Ishikawa (cell line): ENCODE data around the gene ITGA11.

Experiments
- CEBPB ChIP-seq: IDR thresholded peaks from 2 replicates; pipeline ENCODE4 v1.6.1; 2012
- CREB1 ChIP-seq: IDR thresholded peaks from 2 replicates; pipeline ENCODE4 v1.6.1; 2012; ENCODE audit warnings: low read depth
- EGR1 ChIP-seq: IDR thresholded peaks from 2 replicates; pipeline ENCODE4 v1.6.1; 2012
- EP300 ChIP-seq: IDR thresholded peaks from 2 replicates; pipeline ENCODE4 v1.6.1; 2012; ENCODE audit warnings: borderline replicate concordance
- FOXM1 ChIP-seq: IDR thresholded peaks from 2 replicates; pipeline ENCODE4 v1.6.1; 2012; ENCODE audit warnings: low read depth, borderline replicate concordance
- NFIC ChIP-seq: IDR thresholded peaks from 2 replicates; pipeline ENCODE4 v1.6.1; 2012
- RAD21 ChIP-seq: IDR thresholded peaks from 2 replicates; pipeline ENCODE4 v1.6.1; 2012; ENCODE audit warnings: low read depth
- TAF1 ChIP-seq: IDR thresholded peaks from 2 replicates; pipeline ENCODE4 v1.6.1; 2012; ENCODE audit warnings: low read depth, mild to moderate bottlenecking
- TCF12 ChIP-seq: IDR thresholded peaks from 2 replicates; pipeline ENCODE4 v1.6.1; 2012; ENCODE audit warnings: low read depth
- TEAD4 ChIP-seq: IDR thresholded peaks from 2 replicates; pipeline ENCODE4 v1.6.1; 2012
- YY1 ChIP-seq: IDR thresholded peaks from 2 replicates; pipeline ENCODE4 v1.6.1; 2012; ENCODE audit warnings: low read depth
- ZBTB7A ChIP-seq: IDR thresholded peaks from 2 replicates; pipeline ENCODE4 v1.6.1; 2012; ENCODE audit warnings: low read depth
- TF ChIP-seq, protein P1 (sequence below): IDR thresholded peaks from 2 replicates; pipeline ENCODE4 v1.6.1; 2012
- TF ChIP-seq, protein P2 (sequence below): IDR thresholded peaks from 2 replicates; pipeline ENCODE4 v1.6.1; 2012
- TF ChIP-seq, protein P3 (sequence below): IDR thresholded peaks from 2 replicates; pipeline ENCODE4 v1.6.1; 2012; ENCODE audit warnings: low read depth, mild to moderate bottlenecking

The ITGA11 gene

DNA sequence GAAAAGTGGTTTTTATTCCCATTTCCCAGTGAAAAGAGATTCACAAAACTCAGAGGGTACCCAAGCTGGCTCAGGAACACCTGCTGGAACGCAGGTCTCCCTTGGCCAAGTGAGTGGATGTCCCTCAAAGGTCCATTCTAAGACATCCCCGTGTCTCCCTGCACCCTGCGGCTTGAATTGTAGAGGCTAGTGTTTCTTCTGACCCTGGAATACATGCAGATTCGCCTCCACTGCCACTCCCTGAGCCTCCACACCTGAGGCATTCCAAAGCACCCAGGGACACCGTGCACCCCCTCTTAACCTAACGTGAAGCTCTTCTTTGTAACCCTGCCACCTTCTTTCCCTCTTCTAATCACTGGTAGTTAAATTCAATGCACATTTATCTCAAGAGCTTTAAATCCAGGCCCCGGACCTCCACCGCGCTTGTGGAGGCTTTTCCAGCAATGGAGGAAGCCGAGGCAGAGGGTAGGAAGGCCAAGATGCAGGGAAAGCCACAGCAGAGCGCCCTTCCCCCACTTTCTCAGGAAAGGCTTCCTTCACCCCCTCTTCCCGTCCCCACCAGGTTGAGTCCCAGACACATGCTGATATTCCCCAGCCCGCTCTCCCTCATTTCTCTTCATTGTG, 590 bp upstream of the ITGA11 start:
- TF ChIP-seq, protein P1, sequence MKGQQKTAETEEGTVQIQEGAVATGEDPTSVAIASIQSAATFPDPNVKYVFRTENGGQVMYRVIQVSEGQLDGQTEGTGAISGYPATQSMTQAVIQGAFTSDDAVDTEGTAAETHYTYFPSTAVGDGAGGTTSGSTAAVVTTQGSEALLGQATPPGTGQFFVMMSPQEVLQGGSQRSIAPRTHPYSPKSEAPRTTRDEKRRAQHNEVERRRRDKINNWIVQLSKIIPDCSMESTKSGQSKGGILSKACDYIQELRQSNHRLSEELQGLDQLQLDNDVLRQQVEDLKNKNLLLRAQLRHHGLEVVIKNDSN = no peak
- no peak for TF ChIP-seq TCF12
- TF ChIP-seq NFIC = no peak; the same call in 1 of the 2 replicates
- TF ChIP-seq CREB1 = no peak
- TF ChIP-seq YY1 = no peak
- TF ChIP-seq, protein P2, sequence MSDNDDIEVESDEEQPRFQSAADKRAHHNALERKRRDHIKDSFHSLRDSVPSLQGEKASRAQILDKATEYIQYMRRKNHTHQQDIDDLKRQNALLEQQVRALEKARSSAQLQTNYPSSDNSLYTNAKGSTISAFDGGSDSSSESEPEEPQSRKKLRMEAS = no peak
- no peak for TF ChIP-seq ZBTB7A

DNA sequence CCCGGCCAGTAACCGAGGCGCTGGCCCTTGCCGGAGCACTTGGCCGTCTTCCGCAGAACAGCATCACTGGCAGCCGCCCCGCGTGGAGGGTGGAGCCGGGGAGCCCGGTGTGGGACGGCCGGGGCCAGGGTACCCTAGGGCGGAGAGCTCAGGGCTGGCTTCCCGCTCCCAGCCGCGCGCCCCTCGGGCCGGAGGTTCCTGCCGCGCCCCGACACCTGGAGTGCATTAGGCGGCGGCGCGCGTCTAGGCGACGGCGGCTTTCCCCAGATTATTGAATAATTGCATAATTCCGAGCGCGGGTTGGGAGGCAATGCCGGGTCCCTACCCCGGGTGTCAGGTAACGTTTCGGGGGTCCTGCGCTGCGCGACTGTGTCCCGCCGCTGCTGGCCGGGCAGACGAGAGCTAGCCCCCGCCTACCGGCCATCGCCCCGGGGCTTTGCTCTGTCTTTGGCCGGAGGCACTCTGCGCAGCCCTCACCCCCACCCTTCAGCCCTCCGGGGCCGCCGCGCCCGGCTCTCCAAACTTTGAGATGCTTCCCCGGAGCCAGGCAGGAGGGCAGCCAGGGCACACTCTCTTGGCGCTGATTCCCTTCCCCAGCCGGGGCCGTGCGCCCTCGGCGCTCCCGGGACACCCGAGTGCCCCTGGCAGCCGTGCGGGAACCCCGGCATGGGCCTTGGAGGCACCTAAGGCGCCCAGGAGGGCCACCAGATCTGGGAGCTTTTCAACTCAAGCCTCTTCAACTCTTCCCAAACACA, 749 bp downstream of the ITGA11 start:
- TF ChIP-seq NFIC (no peak), ZBTB7A (no peak), RAD21 (no peak), TAF1 (no peak), CEBPB (no peak), CREB1 (no peak), EGR1 (no peak), TCF12 (no peak), FOXM1 (no peak), TEAD4 (no peak), YY1 (no peak)
- TF ChIP-seq, protein P2 = no peak
- TF ChIP-seq, protein P3, sequence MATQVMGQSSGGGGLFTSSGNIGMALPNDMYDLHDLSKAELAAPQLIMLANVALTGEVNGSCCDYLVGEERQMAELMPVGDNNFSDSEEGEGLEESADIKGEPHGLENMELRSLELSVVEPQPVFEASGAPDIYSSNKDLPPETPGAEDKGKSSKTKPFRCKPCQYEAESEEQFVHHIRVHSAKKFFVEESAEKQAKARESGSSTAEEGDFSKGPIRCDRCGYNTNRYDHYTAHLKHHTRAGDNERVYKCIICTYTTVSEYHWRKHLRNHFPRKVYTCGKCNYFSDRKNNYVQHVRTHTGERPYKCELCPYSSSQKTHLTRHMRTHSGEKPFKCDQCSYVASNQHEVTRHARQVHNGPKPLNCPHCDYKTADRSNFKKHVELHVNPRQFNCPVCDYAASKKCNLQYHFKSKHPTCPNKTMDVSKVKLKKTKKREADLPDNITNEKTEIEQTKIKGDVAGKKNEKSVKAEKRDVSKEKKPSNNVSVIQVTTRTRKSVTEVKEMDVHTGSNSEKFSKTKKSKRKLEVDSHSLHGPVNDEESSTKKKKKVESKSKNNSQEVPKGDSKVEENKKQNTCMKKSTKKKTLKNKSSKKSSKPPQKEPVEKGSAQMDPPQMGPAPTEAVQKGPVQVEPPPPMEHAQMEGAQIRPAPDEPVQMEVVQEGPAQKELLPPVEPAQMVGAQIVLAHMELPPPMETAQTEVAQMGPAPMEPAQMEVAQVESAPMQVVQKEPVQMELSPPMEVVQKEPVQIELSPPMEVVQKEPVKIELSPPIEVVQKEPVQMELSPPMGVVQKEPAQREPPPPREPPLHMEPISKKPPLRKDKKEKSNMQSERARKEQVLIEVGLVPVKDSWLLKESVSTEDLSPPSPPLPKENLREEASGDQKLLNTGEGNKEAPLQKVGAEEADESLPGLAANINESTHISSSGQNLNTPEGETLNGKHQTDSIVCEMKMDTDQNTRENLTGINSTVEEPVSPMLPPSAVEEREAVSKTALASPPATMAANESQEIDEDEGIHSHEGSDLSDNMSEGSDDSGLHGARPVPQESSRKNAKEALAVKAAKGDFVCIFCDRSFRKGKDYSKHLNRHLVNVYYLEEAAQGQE = no peak
- TF ChIP-seq, protein P1 = no peak

DNA sequence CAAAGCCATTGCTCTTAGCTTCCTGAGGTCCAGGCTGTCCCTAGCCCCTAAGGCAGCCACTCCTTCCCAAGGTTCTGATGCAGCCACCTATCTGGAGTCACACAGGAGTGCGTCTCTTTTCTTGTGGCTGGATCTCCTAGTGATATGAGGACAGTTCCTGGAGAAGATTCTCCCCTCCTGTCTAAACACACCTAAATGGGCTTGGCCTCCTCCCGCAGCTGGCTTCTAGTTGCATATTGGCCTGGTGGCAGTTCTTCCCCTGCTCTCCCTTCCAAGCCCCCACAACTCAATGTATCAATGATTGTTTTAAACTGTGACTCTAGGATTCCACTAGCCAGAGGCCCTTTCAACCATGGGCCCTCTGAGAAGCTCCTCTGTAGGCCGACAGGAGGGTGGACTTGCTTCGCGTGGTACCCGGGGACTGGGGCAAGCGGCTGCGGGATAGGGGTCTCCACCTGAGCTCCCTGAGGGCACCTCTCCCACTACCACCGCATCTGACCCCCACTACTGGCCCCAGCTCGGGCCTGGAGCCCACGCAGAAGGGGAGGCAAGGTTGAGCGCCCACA, 1.4 kb downstream of the ITGA11 start:
- TF ChIP-seq TAF1 = no peak
- TF ChIP-seq RAD21 = no peak
- no peak for TF ChIP-seq CEBPB
- no peak for TF ChIP-seq TCF12
- no peak for TF ChIP-seq TEAD4
- TF ChIP-seq ZBTB7A = no peak

DNA sequence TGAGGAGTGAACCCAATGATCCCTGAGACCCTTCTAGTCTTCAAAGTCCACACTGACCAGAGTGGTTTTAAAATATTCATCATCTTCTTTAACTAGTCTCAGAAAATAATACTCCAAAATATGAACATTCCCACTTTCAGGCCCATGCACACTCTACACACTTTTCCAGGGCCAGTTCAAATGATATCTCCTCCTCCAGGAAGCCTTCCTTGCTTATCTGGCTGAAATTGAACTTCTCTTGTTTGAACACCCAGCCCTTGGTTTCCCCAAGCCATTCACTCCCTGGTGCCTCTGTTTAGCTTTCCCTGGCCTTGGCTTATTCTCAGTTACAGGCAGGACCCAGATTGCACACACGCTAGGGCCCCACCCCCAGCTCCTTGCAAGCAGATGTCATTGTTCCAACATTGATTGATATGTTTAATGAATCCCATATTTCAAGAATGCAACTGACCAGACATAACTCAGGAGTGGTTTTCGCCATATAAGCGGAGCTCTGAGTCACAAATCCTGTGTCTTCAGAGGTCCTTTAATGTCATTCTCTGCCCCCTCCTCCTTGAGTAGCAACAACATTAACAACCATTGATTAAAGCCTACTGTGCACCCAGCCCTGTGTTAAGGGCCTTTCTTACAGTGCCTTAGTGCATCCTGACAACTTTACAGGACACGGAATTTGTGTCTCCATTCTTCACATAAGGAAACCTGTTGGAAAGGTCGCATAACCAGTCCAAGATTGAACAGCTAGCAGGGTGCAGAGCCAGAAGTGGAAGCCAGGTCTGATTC, 2.1 kb downstream of the ITGA11 start:
- TF ChIP-seq NFIC (no peak), EGR1 (no peak), CREB1 (no peak), TAF1 (no peak), FOXM1 (no peak), ZBTB7A (no peak), EP300 (no peak), CEBPB (no peak), RAD21 (no peak), YY1 (no peak), TCF12 (no peak)
- TF ChIP-seq, protein P3 = no peak
- TF ChIP-seq, protein P2 = no peak
- TF ChIP-seq, protein P1 = no peak
